Ureter (tissue), 1 donor: ENCODE measurements around the gene GDF11. TPM values are rescaled to one million over a fixed set of nuclear protein-coding genes. Genes with fewer than 3 reads are reported as not detected.

ENCODE experiments used
- DNase-seq: peaks from one replicate; pipeline ENCODE4 v3.0.0-alpha.2; 2020; ENCODE audit warnings: low spot score
- total RNA-seq: library from RNA; stranded (reverse); gene quantifications from one replicate; pipeline ENCODE4 v1.2.4, GENCODE V29; 2023
- donor health status: DM: yes; HTN: yes; CAD: no.

GDF11 gene
- total RNA-seq, 1 donor from 2014 or later: 7.2 TPM

DNA sequence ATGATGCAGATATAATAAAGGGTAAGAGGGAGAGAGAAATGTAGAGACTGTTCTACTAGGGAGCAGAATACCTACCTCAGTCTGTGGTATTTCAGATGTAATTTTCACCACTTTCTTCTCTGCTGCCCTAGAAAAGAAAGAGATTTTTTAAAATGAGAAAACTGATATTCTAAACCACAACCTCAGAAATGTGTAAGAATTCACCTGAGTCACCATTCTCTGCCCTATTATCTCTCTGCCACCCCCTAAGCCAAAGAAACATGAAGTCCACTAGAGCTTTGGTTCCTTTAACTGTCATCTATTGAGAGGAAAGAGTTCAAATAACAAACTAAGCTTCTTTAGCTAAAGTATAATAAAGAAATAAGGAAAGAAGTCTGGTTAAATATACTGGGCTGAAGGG is 53.0 kb downstream of the GDF11 start:
- no peak for DNase-seq

GRCh38 chr12:55797068-55797467 is 54.1 kb downstream of the GDF11 start:
- DNase-seq: no peak

DNA sequence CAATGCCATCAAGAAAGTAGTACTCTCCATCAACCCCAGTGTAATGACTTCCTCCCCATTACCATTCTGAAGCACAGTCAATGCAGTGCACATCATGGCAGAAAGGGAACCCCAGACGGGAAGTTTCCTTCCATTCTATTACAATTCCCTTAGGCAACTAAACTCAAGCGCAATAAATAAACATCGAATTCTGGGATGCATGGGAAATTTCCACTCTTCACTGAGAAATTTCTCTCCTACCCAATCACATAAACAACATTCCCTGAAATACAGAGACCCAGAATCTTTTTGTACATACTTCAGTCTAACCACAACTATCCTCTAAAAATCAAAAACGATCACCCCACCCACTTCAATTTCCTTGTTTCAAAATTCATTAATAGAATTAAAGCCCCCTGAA is 54.6 kb downstream of the GDF11 start:
- no peak for DNase-seq

Other genes with a start within 250 kb of the GDF11 start
- not detected for gene OR6C4, start 193.5 kb upstream of the GDF11 start, total RNA-seq
- gene OR2AP1, start 170.7 kb upstream of the GDF11 start, total RNA-seq: not detected
- gene OR10P1, start 106.2 kb upstream of the GDF11 start, total RNA-seq: not detected
- 99.7 TPM for gene ITGA7, start 35.2 kb upstream of the GDF11 start, total RNA-seq
- 105 TPM for gene BLOC1S1, start 27.1 kb upstream of the GDF11 start, total RNA-seq
- 5.8 TPM for gene RDH5, start 22.7 kb upstream of the GDF11 start, total RNA-seq
- gene CD63, start 14.1 kb upstream of the GDF11 start, total RNA-seq: 905 TPM
- 61.9 TPM for gene SARNP, start 74.6 kb downstream of the GDF11 start, total RNA-seq
- gene ORMDL2, start 74.9 kb downstream of the GDF11 start, total RNA-seq: 88.4 TPM
- 33.0 TPM for gene DNAJC14, start 86.5 kb downstream of the GDF11 start, total RNA-seq
- 17.7 TPM for gene MMP19, start 99.8 kb downstream of the GDF11 start, total RNA-seq
- 40.9 TPM for gene PYM1, start 184.8 kb downstream of the GDF11 start, total RNA-seq
- 155 TPM for gene DGKA, start 188.0 kb downstream of the GDF11 start, total RNA-seq
- gene PMEL, start 222.9 kb downstream of the GDF11 start, total RNA-seq: 5.8 TPM
- gene CDK2, start 223.7 kb downstream of the GDF11 start, total RNA-seq: 23.2 TPM
- 139 TPM for gene RAB5B, start 231.0 kb downstream of the GDF11 start, total RNA-seq